Measurements from ENCODE around the gene DAPK2. TPM values are rescaled to one million over a fixed set of nuclear protein-coding genes. Genes with fewer than 3 reads are reported as not detected.
A peak's percentile ranks its signal among the peaks of the same experiment; 100 is the strongest.

Gene DAPK2
- total and polyA plus RNA-seq, 2 donors (not counting 1 experiment from before 2014, with no cell fraction given) = 8.3 to 31.9 TPM

DNA sequence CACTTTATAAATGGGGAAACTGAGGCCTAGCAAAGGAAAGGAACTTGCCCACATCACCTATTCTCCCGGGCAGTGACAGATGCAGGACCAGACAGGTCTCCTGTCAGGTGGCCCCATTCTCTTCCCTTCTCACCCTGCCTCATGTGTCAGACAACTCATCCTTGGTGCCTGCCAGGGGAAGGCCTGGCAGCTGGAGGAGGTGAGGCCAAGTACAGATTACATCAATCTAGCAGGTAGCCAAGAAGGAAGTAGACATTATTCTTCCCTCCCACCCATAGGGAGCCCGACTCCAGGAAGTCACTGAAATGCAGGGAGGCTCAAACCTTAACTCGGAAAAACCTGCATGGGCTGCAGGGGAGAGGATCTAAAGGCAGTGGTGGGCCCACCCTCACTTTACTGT lies 39.6 kb downstream of the DAPK2 start:
- Histone ChIP-seq H3K9me3 (ENCODE audit: control extremely low read depth in 1 of 3, control insufficient read depth in 2 of 3, insufficient read depth in 1 of 3, low read length in 2 of 3) (no peaks in the 10 kb centered on the region), H3K36me3 (replicated peaks in 1 of 2; ENCODE audit: control extremely low read depth in 1 of 2, control insufficient read depth in 1 of 2, extremely low read depth in 1 of 2, insufficient read depth in 2 of 2, low read length in 1 of 2) (no peaks in the 10 kb centered on the region), H3K27me3 (replicated peaks in 1 of 4; ENCODE audit: control extremely low read depth in 1 of 4, control insufficient read depth in 3 of 4, insufficient read depth in 4 of 4, low read length in 3 of 4) (no peaks in the 10 kb centered on the region), H3K4me3 (ENCODE audit: control extremely low read depth in 1 of 5, extremely low read depth in 1 of 5, insufficient read depth in 1 of 5, low read depth in 2 of 5, low read length in 4 of 5) (no peak overlapping the region), H3K4me1 (ENCODE audit: control insufficient read depth in 2 of 2, insufficient read depth in 2 of 2, low read length in 2 of 2) (peaks cover 27 to 37% of the 10 kb centered on the region in 2 donors), H4K20me1 (ENCODE audit: control insufficient read depth, insufficient read depth, low read length, poor library complexity, severe bottlenecking) (no peaks in the 10 kb centered on the region), H3K9ac (ENCODE audit: low read length) (no peak overlapping the region), H3K79me2 (ENCODE audit: control insufficient read depth, insufficient read depth, low read length) (peaks cover 5% of the 10 kb centered on the region), H3K27ac (ENCODE audit: low read length in 2 of 2) (no peak overlapping the region), H2AFZ (ENCODE audit: insufficient read depth, low read depth, low read length, poor library complexity, severe bottlenecking) (no peak overlapping the region), H3K4me2 (replicated peaks; ENCODE audit: low read depth, low read length, poor library complexity, severe bottlenecking) (no peak overlapping the region)
- CTCF ChIA-PET = interaction anchor here (0.7 to 8.4 kb wide), 2 partner anchors 20 to 253 kb away, joined by 3 to 145 read pairs; no protein-coding TSS in a partner anchor
- Mint-ChIP-seq H3K27me3 (no peaks in the 10 kb centered on the region), H3K9me3 (ENCODE audit: insufficient read depth) (no peaks in the 10 kb centered on the region), H3K27ac (peak overlapping the region; percentile 23), H3K4me3 (no peak overlapping the region), H3K4me1 (peaks cover 35% of the 10 kb centered on the region)
- POLR2A ChIA-PET = no interaction called here
- DNase-seq (no peak), ATAC-seq (ENCODE audit: low read depth) (no peak)
- TF ChIP-seq CTCF (IDR thresholded peaks at IDR 0.05) (no peak), EZH2 (IDR thresholded peaks at IDR 0.05; ENCODE audit: borderline replicate concordance, insufficient read depth, low read depth, low read length, poor library complexity, severe bottlenecking) (no peak)
- 92% methylated on average over 2 of the region's 3 CpGs for WGBS (ENCODE audit: insufficient coverage)
- intact Hi-C loops (cut with micrococcal nuclease) = no loop called here

- Histone ChIP-seq H3K36me3 (replicated peaks in 1 of 2; ENCODE audit: control extremely low read depth in 1 of 2, control insufficient read depth in 1 of 2, extremely low read depth in 1 of 2, insufficient read depth in 2 of 2, low read length in 1 of 2) (no peaks in the 10 kb centered on the region), H3K4me3 (ENCODE audit: control extremely low read depth in 1 of 5, extremely low read depth in 1 of 5, insufficient read depth in 1 of 5, low read depth in 2 of 5, low read length in 4 of 5) (no peak overlapping the region), H3K27ac (ENCODE audit: low read length in 2 of 2) (no peak overlapping the region), H3K4me1 (ENCODE audit: control insufficient read depth in 2 of 2, insufficient read depth in 2 of 2, low read length in 2 of 2) (peaks cover 9 to 16% of the 10 kb centered on the region in 2 donors), H3K27me3 (replicated peaks in 1 of 4; ENCODE audit: control extremely low read depth in 1 of 4, control insufficient read depth in 3 of 4, insufficient read depth in 4 of 4, low read length in 3 of 4) (peaks cover 0 to 7% (median 3%) of the 10 kb centered on the region in 4 experiments), H3K9ac (ENCODE audit: low read length) (no peak overlapping the region), H4K20me1 (ENCODE audit: control insufficient read depth, insufficient read depth, low read length, poor library complexity, severe bottlenecking) (no peaks in the 10 kb centered on the region), H3K4me2 (replicated peaks; ENCODE audit: low read depth, low read length, poor library complexity, severe bottlenecking) (no peak overlapping the region), H3K9me3 (ENCODE audit: control extremely low read depth in 1 of 3, control insufficient read depth in 2 of 3, insufficient read depth in 1 of 3, low read length in 2 of 3) (no peaks in the 10 kb centered on the region), H2AFZ (ENCODE audit: insufficient read depth, low read depth, low read length, poor library complexity, severe bottlenecking) (no peak overlapping the region), H3K79me2 (ENCODE audit: control insufficient read depth, insufficient read depth, low read length) (peaks cover 5% of the 10 kb centered on the region)
- ChIA-PET CTCF (interaction anchor here (1.3 to 1.6 kb wide), 2 partner anchors 9 to 19 kb away, joined by 4 to 6 read pairs; no protein-coding TSS in a partner anchor), POLR2A (no interaction called here)
- DNase-seq (no peak), ATAC-seq (ENCODE audit: low read depth) (no peak)
- Mint-ChIP-seq H3K27ac (no peak overlapping the region), H3K9me3 (ENCODE audit: insufficient read depth) (no peaks in the 10 kb centered on the region), H3K4me3 (no peak overlapping the region), H3K27me3 (no peaks in the 10 kb centered on the region), H3K4me1 (peaks cover 22% of the 10 kb centered on the region)
- intact Hi-C loops (cut with micrococcal nuclease) = no loop called here
- TF ChIP-seq EZH2 (IDR thresholded peaks at IDR 0.05; ENCODE audit: borderline replicate concordance, insufficient read depth, low read depth, low read length, poor library complexity, severe bottlenecking) = no peak
- TF ChIP-seq CTCF (IDR thresholded peaks at IDR 0.05) = no peak
- WGBS (ENCODE audit: insufficient coverage) = 95% methylated on average over 4 of the region's 5 CpGs
Observed at GRCh38 chr15:64004587-64004986, 41.7 kb downstream of the DAPK2 start.

Measured in B cell (primary cell).